Coronary artery (tissue), 2 donors: Measurements from ENCODE around the gene LTBP2.

Source experiments
- DNase-seq: peaks from one replicate; pipeline ENCODE4 v3.0.0-alpha.2; 2017; ENCODE audit warnings: low spot score
- H3K27ac ChIP-seq, 2 donors: fragments of 200-600 bp; sonication (generic); one replicate each; pipeline ENCODE4 v1.5.1; 2016 to 2019
- H3K4me3 ChIP-seq: fragments of 200-600 bp; sonication (generic); 2 replicates; pipeline ENCODE4 v1.5.1; 2016; ENCODE audit warnings: mild to moderate bottlenecking, moderate library complexity
- TF ChIP-seq, protein P1 (sequence below): fragments of 200-600 bp; sonication (generic); IDR thresholded peaks from one replicate; pipeline ENCODE4 v1.5.1; 2019; ENCODE audit warnings: antibody characterized with exemption

Gene LTBP2

DNA sequence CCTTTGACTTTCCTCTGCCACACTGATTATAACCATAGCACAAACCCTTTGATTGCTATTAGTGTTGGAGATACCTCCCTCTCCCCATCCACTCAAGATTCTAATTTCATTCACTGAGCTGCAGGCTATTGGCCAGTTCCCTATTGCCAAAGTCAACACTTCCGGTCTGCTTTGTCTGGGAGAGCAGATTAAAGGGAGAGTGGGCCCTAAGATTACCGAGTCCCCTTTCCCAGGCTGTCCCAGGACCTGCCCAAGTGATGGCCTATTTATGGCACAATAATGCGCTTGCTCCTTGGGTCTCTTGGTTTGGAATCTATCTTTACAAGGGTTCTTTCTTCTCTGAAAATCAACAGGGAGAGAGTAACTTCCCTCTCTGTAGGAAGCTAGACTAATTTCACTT, 42.9 kb upstream of the LTBP2 start:
- DNase-seq: no peak
- TF ChIP-seq, protein P1, sequence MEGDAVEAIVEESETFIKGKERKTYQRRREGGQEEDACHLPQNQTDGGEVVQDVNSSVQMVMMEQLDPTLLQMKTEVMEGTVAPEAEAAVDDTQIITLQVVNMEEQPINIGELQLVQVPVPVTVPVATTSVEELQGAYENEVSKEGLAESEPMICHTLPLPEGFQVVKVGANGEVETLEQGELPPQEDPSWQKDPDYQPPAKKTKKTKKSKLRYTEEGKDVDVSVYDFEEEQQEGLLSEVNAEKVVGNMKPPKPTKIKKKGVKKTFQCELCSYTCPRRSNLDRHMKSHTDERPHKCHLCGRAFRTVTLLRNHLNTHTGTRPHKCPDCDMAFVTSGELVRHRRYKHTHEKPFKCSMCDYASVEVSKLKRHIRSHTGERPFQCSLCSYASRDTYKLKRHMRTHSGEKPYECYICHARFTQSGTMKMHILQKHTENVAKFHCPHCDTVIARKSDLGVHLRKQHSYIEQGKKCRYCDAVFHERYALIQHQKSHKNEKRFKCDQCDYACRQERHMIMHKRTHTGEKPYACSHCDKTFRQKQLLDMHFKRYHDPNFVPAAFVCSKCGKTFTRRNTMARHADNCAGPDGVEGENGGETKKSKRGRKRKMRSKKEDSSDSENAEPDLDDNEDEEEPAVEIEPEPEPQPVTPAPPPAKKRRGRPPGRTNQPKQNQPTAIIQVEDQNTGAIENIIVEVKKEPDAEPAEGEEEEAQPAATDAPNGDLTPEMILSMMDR: no peak
- peak overlapping the region; percentile 24 to 65 for H3K27ac ChIP-seq
- H3K4me3 ChIP-seq: no peak overlapping the region

DNA sequence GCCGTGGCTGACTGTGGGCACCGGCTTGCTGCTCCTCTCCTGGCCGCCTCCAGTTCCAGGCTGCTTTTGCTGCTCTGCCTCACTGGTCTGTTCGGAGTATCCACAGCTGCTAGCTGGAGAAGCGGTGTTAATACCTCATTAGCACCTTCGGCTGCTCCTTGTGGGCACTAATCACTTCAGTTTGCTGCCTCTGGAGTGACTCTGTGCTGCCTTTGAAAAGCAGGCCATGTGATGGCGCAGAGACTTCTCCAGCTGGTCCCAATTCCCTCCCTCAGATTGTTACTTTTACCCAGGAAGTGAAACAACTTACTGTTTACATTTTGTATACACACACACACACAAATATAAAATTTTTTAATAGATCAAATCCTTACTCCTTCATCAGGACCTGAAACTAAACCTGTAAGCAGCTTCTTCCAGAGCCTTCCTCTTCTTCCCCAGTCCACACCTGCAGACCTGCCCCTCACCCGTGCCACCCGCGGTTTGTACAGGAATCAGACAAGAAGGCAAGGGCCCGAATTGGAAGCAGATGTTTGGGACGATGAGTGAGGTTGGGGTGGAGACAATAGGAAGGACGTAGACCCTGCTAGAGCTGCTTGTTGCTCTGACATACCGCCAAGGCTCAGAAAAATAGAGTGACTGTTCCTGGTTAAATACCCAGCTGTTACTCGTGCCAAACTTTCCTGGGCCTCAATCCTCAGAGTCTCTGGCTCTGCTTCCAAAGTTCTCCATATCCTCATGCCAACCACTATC, 41.5 kb upstream of the LTBP2 start:
- TF ChIP-seq, protein P1: no peak
- H3K4me3 ChIP-seq: no peak overlapping the region
- DNase-seq: no peak
- H3K27ac ChIP-seq: peak overlapping the region; percentile 17 to 65

DNA sequence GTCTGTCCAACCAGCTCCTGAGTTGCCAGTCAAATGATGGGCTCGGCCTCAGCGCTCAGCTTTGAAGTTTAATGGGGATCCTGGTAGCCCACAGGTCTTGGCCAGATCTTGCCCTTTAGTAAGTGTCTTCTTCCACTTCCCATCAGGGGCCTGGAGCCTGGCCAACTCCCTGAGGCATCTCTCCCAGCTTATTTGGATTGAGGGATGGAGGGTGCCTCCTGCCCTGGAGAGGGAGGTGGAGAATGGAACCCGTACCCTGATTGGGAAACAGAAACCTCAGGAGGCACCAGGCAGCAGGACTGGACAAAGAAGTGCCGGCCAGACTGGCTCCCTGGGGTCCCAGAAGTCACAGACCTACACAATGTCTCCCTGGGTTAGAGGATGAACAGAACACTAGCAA, 40.5 kb upstream of the LTBP2 start:
- DNase-seq: no peak
- Histone ChIP-seq H3K4me3 (no peak overlapping the region), H3K27ac (no peak overlapping the region)
- TF ChIP-seq, protein P1: no peak

DNA sequence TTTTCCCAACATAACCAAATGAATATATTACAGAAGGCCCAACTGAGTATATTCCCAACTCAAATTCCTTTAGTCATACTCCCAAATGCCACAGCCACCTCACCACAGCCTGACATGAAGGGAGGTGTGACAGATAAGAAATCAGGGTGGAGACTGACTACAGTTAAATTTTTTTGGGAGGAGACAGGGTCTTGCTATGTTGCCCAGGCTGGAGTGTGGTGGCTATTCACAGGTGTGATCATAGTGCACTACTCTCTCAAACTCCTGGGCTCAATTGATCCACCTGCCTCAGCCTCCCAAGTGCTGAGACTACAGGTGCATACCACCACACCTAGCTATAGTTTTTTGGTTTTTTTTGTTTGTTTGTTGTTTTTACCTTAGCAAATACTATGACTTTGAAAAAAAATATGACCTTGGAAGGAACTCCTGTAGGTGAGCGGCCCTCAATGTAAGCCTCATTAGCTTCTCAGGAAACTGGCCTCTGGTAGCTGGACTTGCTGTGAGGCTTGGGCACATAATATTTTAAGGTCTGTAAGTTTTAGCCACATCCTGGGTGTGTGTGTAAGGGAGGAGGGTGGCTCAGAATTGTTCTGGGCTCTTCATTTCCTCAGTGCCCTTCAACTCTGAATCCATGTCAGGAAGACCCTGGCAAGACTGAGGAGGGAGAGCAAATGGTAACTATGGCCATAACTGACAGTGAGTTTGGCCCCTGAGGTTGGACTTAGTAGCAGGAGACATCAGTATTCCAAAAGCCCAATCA, 39.1 kb upstream of the LTBP2 start:
- no peak for DNase-seq
- H3K4me3 ChIP-seq: no peak overlapping the region
- TF ChIP-seq, protein P1: no peak
- peak overlapping the region in 1 of 2 donors; percentile 8 for H3K27ac ChIP-seq

DNA sequence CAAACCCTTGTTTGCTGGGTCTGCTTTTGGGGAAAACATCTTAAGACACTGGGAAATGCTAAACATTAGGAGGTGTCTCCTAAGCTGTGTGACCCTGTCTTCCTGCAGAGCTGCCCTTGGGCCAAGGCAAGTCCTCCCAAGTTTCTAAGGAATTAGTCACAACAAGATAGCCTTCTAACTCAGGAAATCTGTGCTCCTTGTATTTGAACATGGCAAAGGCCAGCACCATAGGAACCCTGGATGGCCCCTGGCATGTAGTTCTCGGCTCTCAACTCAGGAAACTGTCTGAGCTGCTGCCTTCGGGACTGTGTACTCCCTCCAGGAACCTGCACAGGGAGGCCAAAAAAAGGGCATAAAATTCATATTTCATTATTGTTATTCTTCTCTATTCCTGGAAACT, 37.6 kb upstream of the LTBP2 start:
- DNase-seq: no peak
- Histone ChIP-seq H3K4me3 (no peak overlapping the region), H3K27ac (peak overlapping the region; percentile 6 to 78)
- TF ChIP-seq, protein P1: no peak

DNA sequence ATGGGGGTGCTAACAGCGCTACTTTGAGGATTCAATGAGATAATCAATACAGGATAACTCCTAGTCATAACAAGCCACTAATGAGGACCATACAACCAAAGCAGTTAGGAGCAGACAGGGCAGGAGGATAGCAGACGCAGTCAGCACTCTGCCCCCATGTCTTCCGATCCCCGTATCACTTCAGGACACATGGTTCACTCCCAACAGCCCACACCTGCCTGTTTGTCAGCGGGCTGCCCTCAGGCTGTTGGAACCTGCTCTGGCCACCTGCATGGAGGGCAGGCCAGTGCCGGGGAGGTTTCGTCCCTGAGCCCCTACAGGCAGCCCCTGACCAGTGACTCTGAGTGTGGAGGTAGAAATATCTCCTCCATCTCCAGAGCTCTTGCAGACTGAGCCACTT, 37.1 kb upstream of the LTBP2 start:
- Histone ChIP-seq H3K4me3 (no peak overlapping the region), H3K27ac (peak overlapping the region; percentile 6 to 78)
- TF ChIP-seq, protein P1: no peak
- no peak for DNase-seq
